ENCODE measurements around the gene DGCR6L. TPM values are rescaled to one million over a fixed set of nuclear protein-coding genes. Genes with fewer than 3 reads are reported as not detected.
"Not testable (repeated sequence)": the region's sequence is repeated elsewhere in the genome, so short reads cannot be mapped to it uniquely, and the experiment has no call there.

DGCR6L gene
- total and polyA plus RNA-seq, 10 of the 15 experiments (the other 5 are each of a cell fraction or from before 2014, with no cell fraction given), result 1.6 to 62.8 (median 22.6) TPM

GRCh38 chr22:20305894-20306645 lies 13.8 kb downstream of the DGCR6L start:
- Histone ChIP-seq H4K20me1 (ENCODE audit: control insufficient read depth, insufficient read depth) (no peaks in the 10 kb centered on the region), H3K4me3 (no peak overlapping the region), H3K9ac (ENCODE audit: control insufficient read depth, insufficient read depth, low read length) (no peak overlapping the region), H3K79me2 (ENCODE audit: control insufficient read depth, insufficient read depth, low read length) (no peaks in the 10 kb centered on the region), H3K4me1 (ENCODE audit: control insufficient read depth, insufficient read depth, low read length) (no peaks in the 10 kb centered on the region), H3K36me3 (ENCODE audit: control insufficient read depth in 2 of 2, insufficient read depth in 2 of 2, low read length in 1 of 2) (no peaks in the 10 kb centered on the region), H3K4me2 (ENCODE audit: control insufficient read depth, insufficient read depth) (no peak overlapping the region), H3K27ac (ENCODE audit: control insufficient read depth, insufficient read depth) (no peak overlapping the region), H2AFZ (ENCODE audit: control insufficient read depth, low read depth, low read length) (no peak overlapping the region), H3K27me3 (replicated peaks in 1 of 2; ENCODE audit: control insufficient read depth in 2 of 2, insufficient read depth in 2 of 2, low read length in 1 of 2) (no peaks in the 10 kb centered on the region; a peak in 1 of 4 replicates), H3K9me3 (replicated peaks; ENCODE audit: control insufficient read depth, insufficient read depth, low read length) (no peaks in the 10 kb centered on the region)
- ATAC-seq (no peak), DNase-seq (ENCODE audit: low read depth, low spot score) (no peak), FAIRE-seq (no peak)
- ChIA-PET POLR2A (no interaction called here), SMC1A (ENCODE audit: uncharacterized antibody, unreplicated experiment) (no interaction called here), RAD21 (ENCODE audit: unreplicated experiment) (no interaction called here), CTCF (no interaction called here)
- WGBS (ENCODE audit: insufficient coverage, insufficient replicate concordance, low lambda C conversion rate, missing lambda C conversion rate), result 49% methylated on average over 21 of the region's 21 CpGs
- no TSS peak for BruUV-seq (replicated peaks)
- intact Hi-C loops (cut with micrococcal nuclease; ENCODE audit: unreplicated experiment) (no loop called here), in situ Hi-C loops (cut with MboI) (no loop called here)
- TF ChIP-seq ESRRA (IDR thresholded peaks at IDR 0.05; ENCODE audit: low read length) (no peak), BHLHE40 (IDR thresholded peaks at IDR 0.05; ENCODE audit: borderline replicate concordance in 1 of 2, low read depth in 2 of 2, low read length in 1 of 2) (0 out of 4 replicates have a peak, but pooled peaks of 1 of the 2 experiments have one; percentile 18), SREBF1 (IDR thresholded peaks at IDR 0.05; ENCODE audit: low read length) (no peak), TCF7 (IDR thresholded peaks at IDR 0.05; ENCODE audit: borderline replicate concordance) (no peak)

GRCh38 chr22:20305230-20305893 lies 14.5 kb downstream of the DGCR6L start:
- RAD21 ChIA-PET (ENCODE audit: unreplicated experiment); H3K9me3 ChIP-seq (replicated peaks; ENCODE audit: control insufficient read depth, insufficient read depth, low read length); in situ Hi-C loops (cut with MboI); BruUV-seq (replicated peaks); POLR2A ChIA-PET; DNase-seq (ENCODE audit: low read depth, low spot score); SMC1A ChIA-PET (ENCODE audit: uncharacterized antibody, unreplicated experiment); H3K27me3 ChIP-seq (replicated peaks in 1 of 2; ENCODE audit: control insufficient read depth in 2 of 2, insufficient read depth in 2 of 2, low read length in 1 of 2); H3K79me2 ChIP-seq (ENCODE audit: control insufficient read depth, insufficient read depth, low read length); H3K36me3 ChIP-seq (ENCODE audit: control insufficient read depth in 2 of 2, insufficient read depth in 2 of 2, low read length in 1 of 2); H2AFZ ChIP-seq (ENCODE audit: control insufficient read depth, low read depth, low read length); intact Hi-C loops (cut with micrococcal nuclease; ENCODE audit: unreplicated experiment); H3K27ac ChIP-seq (ENCODE audit: control insufficient read depth, insufficient read depth); FAIRE-seq; H3K4me3 ChIP-seq; ATAC-seq; CTCF ChIA-PET; H3K4me2 ChIP-seq (ENCODE audit: control insufficient read depth, insufficient read depth); H3K4me1 ChIP-seq (ENCODE audit: control insufficient read depth, insufficient read depth, low read length); H4K20me1 ChIP-seq (ENCODE audit: control insufficient read depth, insufficient read depth); H3K9ac ChIP-seq (ENCODE audit: control insufficient read depth, insufficient read depth, low read length): not testable (repeated sequence)
- whole genome bisulfite sequencing (ENCODE audit: insufficient coverage, insufficient replicate concordance, low lambda C conversion rate, missing lambda C conversion rate), result 46% methylated on average over 11 of the region's 12 CpGs

Data from GM12878 (cell line).